GM12864 (cell line): ENCODE data around the gene OTX2.

Experiments
- DNase-seq: peaks from one replicate; pipeline ENCODE4 v3.0.0-alpha.2; 2011; ENCODE audit warnings: low read depth
- H3K4me3 ChIP-seq: 2 replicates; pipeline ENCODE4 v1.5.1; 2011; ENCODE audit warnings: mild to moderate bottlenecking, low read depth, low read length, control low read depth
- CTCF ChIP-seq: IDR thresholded peaks from 2 replicates; pipeline ENCODE4 v1.5.1; 2011; ENCODE audit warnings: low read depth, mild to moderate bottlenecking, moderate library complexity, low read length, control low read depth, inconsistent platforms; ENCODE audit errors: missing control alignments

Gene OTX2

GRCh38 chr14:56808110-56808382, 2.2 kb downstream of the OTX2 start:
- TF ChIP-seq CTCF = no peak
- no peak for DNase-seq
- no peak overlapping the region for H3K4me3 ChIP-seq

DNA sequence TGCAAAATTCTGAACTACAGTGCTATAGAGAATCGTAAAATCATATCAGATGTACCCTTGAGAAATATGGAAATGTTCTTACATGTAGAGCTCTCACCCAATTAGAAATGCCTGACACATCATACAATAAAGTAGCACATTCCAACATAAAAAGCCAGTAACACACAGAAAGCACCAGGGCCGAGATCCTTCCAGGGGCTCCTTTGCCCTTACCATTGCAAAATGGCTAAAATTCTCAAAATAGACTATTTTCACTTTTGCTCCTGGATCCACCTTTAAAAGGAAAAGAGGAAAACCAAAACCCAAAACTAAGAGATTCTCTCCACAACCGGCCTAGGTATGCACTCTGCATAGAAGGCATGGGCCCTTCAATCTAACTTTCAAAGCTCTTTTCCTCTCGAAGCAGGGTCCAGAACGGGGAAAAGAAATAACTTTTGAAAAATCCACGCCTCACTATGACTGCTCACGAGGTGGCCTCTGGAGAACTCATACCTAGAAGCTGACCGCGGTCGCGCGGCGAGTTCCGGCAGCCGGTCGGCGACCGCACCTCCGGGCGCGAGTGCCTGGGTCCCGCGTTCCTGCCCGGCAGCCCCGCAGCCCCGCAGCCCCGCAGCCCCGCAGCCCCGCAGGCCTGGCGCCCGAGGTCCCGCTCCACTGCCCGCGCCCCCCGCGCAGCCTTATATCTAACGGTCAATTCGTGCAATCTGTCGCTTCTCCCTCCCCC, 2.7 kb downstream of the OTX2 start:
- TF ChIP-seq CTCF = no peak
- no peak overlapping the region for H3K4me3 ChIP-seq
- no peak for DNase-seq

- TF ChIP-seq CTCF = no peak
- DNase-seq = no peak
- H3K4me3 ChIP-seq = no peak overlapping the region
Measured at GRCh38 chr14:56806760-56807159, 3.5 kb downstream of the OTX2 start.

GRCh38 chr14:56805992-56806727, 4.1 kb downstream of the OTX2 start:
- no peak overlapping the region for H3K4me3 ChIP-seq
- TF ChIP-seq CTCF = no peak
- DNase-seq = no peak

DNA sequence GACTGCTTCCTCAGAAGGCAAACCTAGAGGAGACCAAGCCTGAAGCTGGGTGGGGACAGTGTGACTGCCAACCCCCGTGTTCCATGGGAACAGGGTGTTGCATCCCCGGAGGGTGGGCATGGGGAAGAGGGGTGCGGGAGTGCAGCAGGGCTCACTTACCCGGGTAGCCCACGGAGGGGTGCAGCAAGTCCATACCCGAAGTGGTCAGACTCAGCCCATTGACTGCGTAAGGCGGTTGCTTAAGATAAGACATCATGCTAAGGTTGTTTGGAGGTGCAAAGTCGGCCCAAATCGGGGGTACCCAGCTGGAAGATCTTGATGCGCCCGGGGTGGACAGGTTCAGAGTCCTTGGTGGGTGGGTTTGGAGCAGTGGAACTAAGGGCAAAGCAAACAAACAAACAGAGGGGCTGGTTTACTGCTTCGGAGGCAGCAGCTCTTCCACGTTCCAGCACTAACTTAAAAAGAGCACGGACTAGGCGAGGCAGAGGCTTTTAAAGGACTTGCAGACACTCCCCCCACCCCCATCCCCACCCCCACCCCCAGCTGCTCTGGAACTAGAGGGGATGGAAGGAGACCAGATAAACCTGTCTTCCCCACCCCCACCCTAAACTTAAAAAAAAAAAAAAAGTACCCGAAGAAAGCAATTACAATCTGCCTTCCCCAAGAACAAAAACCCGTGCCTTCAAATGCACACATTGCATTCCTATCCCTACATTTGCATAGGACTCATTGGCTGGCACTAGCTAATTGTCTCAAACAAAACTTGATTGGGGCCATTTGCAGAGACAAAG, 4.9 kb downstream of the OTX2 start:
- no peak for TF ChIP-seq CTCF
- DNase-seq = no peak
- no peak overlapping the region for H3K4me3 ChIP-seq

- DNase-seq = no peak
- TF ChIP-seq CTCF = no peak
- no peak overlapping the region for H3K4me3 ChIP-seq
Measured at GRCh38 chr14:56803816-56804535, 6.3 kb downstream of the OTX2 start.
